Activated CD8-positive, alpha-beta memory T cell treated with anti-CD3 and anti-CD28 coated beads for 1 hour (primary cell): ENCODE measurements around the gene BTBD8.

Experiments
- DNase-seq, 2 donors: peaks; one replicate each; pipeline ENCODE4 v3.0.0-alpha.2; 2020; ENCODE audit warnings: low read depth in 1 of 2; ENCODE audit errors: extremely low read depth in 1 of 2

BTBD8 gene

DNA sequence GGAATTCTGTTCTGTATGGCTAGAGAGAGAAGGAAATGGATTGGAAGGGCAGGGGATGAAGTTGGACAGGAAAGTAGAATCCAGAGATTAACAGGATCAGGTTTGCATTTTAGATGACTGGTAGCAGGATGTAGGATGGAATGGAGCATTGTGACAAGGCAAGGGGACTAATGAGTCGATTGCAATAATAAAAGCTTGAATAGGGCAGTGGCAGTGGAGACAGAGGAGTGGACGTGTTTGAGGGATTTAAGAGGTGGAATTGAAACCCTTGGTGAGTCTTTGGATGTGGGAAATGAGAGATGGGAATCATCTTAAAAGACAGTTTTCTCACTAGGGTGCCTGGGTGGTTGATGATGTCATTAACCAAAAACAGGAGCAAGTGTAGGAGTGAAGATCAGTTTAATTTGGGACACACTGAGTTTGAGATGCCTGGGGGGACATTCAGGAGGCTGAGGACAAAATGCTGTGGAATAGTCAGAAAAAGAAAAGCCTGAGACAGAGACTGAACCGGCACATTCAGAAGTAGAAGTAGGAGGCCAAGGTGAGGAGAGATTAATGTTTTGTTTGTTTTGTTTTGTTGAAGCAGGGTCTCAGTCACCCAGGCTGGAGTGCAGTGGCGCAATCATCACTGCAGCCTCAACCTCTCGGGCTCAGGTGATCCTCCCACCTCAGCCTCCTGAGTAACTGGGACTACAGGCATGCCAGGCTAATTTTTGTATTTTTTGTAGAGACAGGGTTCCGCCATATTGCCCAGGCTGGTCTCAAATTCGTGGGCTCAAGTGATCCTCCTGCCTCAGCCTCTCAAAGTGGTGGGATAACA is 108.5 kb downstream of the BTBD8 start:
- DNase-seq = no peak

DNA sequence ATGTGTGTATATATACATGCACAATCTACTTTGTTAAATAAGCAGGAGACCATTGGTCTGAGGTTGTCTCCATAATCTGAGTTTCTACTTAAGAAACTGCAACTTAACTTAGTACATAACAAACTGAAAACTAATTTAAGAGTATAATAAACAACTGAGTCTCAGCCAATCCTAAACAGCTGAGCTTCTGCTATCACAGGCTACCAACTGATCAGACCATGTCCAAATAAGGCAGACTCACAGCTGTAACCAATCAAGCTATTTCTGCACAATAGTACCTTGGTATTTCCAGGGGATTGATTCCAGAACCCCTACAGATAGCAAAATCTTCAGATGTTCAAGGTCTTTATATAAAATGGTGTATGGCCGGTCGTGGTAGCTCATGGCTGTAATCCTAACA is 111.6 kb downstream of the BTBD8 start:
- DNase-seq = no peak

DNA sequence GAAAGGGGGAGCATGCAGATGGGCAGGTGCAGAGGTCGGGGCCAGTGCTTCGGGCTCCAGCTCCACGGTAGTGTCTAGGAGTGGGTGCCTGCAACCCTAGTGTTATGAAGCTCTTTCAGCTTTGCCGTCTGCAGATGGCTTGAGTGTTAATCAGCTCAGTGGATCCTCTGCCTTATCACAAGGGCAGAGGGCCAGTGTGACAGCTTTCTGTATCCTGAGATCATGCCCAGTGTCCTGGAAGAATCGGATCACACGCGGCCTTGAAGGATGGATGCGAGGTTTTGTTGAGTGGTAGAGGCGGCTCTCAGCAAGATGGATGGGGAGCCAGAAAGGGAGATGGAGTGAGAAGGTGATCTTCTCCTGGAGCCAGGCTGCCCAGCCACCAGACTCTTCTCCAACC is 112.1 kb downstream of the BTBD8 start:
- no peak for DNase-seq

DNA sequence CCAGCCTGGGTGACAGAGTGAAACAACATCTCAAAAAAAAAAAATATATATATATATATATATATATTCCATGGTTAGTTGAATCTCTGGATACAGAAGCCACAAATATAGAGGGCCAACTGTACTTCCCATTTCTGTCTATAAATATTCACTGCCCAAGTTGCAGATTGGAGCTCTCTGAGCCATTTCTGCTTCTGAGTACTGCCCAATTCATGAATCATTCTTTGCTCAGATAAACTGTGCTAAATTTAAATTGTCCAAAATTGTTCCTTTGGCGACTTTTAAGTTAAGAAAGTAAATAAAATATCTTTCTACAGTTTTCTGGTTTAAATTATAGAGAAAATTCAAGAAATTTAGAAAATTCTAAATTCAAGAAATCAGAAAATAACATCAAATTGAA is 114.4 kb downstream of the BTBD8 start:
- no peak for DNase-seq

DNA sequence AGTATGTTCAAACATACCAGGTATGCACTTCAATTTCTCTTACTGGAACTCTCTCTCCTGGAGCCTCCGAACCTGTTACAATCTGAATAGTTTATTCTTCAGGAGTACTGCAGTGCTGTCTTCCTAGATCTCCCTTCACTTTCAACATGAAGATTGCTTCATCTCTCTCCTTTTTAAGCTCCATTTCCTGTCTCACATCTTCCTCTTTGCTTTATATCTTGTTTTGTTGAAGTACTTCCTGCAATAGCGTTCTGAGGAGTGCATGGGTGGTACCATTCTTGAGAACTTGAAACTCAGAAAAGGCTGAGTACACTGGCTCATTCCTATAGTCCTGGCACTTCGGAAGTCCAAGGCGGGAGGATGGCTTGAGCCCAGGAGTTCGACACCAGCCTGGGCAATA is 121.8 kb downstream of the BTBD8 start:
- DNase-seq = no peak

DNA sequence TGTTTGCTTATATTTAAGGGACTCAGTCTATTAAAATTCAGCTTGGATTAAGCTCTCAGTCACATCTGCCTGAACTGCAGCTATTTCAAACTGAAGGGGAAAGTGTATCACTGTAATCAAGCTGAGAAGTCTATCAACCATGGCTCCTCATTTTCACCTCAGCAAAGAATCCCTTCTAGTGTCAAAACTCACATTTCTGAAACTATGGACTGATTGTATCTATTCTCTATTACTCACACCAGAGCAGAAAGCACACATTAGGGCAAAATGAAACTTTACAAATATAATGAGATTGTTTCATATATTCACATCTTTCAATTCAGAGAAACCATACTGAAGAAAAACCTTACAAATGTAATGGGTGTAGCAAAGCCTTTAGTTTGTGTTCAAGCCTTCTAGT is 123.0 kb downstream of the BTBD8 start:
- no peak for DNase-seq

DNA sequence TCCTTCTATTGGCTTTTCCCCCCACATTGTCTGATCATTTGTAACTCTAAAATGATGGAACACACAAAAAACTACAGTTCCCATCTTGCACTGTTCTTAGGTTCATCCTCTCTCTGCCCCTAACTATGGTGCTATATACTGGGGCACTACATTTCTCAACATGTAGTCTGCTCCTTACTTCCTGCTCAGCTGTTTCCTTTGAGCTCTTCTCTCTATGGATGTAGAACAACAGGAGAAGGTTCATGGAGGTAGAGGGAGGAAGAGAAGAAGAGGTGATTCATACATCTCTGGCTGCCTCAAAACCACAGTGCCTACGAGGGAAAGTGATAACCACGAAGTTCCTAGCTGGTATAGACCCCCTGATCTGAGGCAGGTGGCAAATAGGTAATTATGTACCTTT is 130.6 kb downstream of the BTBD8 start:
- no peak for DNase-seq

DNA sequence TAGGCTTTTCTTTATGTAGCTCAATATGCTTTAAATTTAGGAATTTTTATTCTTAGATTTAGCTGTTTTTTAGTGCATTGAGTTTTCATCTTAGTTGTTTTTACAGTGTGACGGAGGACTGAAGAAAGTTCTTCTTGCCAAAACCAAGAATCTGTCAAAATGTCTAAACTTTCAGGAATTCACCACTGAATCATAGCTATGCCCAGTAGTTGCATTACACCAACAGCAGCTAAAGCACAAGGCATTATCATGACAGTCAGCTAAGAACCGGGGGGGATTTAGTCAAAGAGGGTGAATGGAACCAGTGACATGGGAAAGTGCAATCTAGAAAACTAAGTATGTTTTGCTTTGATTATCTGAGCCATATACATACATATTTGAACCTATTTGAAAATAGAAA is 131.0 kb downstream of the BTBD8 start:
- DNase-seq = no peak

DNA sequence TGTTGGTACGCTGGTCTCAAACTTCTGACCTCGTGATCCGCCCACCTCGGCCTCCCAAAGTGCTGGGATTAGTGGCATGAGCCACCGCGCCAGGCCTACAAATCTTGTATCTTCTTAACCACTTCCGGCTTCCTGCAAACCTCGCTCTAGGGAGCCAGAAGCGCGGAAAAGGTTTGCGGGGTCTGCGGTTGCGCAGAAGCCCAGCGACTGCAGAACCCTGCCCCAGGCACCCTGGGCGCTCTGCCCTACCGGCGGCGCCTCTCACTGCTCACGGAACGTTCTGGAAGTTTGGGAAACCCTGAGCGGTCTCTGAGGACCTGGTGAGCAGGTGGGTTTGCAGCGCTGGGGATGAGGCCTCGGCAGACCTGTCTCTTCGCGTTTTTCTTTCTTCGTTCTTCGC is 137.6 kb downstream of the BTBD8 start, which contains the start of gene C1orf146:
Gene C1orf146 (plus strand): TSS at position 195 of the 400 bp plus-strand sequence. CDS start 13,506 bp downstream, outside the sequence.
- no peak for DNase-seq

DNA sequence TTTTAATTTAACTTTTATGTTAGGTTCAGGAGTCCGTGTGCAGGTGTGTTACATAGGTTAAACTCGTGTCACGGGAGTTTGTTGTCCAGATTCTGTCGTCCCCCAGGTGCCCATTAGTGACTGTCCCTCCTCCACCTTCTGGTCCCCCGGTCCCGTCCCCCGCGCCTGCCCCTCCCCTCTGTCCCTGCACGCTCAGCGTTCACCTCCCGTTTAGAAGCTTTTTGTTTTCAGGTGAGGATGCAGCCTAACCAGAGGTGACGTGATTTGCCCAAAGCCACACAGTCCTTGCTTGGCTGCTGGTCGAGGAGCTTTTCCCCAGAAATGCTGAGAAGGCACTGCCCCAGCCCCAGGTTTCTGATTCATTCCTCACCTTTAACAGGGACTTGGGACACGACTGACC is 138.4 kb downstream of the BTBD8 start:
- DNase-seq = no peak

DNA sequence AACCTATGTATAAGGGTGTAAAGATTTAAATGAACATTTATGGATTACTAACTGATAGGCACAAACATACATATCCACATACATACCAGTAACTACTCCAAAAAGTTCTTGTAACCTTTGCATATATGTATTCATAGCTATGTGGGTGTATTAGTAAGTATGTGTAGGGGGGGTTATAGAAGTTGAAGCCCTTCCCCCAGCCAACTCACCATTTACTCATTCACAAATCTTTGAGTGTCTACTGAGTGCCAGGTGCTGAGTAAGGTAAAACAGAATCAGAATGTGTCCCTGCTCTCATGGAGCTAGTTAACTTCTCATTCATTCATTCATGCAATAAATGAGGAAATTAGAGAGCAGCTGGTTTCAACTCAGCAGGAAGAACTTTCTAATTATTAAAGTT is 138.9 kb downstream of the BTBD8 start:
- no peak for DNase-seq

DNA sequence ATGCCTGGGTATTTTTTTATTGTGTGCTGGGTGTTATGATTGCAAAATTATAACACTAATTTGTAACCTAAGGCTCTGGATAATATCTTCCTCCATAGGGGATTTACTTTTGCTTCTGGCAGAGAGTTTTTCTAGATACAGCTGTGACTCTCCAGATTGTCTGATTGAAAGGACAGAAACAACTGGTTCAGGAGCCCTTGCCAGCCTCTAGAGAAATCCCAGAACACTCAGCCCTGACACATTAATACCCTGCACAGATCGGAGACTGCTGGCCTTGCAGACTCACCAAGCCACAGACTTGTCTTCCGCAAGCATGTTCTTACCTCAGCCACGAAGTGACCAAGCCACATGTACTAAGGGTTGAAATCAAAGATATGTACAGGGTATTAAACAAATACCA is 148.3 kb downstream of the BTBD8 start:
- DNase-seq = no peak

DNA sequence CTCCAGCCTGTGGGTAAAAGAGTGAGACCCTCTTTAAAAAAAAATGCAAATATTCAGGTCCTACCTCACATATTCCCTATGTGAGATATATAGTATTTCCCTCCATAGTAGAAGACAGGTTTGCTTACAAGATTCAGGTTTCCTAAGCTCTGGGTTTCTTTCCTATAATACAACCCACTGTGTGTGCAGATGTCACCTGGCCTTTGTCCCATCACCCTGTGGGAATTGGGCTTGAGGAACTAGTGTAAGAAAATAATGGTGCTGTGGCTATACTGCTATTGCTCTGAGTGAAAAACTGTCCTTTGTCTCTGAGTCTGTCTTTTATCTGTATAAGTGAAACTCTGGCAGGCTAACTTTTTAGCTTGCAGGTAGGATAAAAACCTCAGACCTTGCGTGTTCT is 150.6 kb downstream of the BTBD8 start:
- no peak for DNase-seq
